Endodermal cell (in vitro differentiated cells): ENCODE data around the gene ASIC4. TPM values are rescaled to one million over a fixed set of nuclear protein-coding genes. Genes with fewer than 3 reads are reported as not detected.
A peak's percentile ranks its signal among the peaks of the same experiment; 100 is the strongest.

Experiments used
- DNase-seq: peaks from one replicate; pipeline ENCODE4 v3.0.0-alpha.2; 2017
- H3K27ac ChIP-seq: 2 replicates; pipeline ENCODE4 v1.5.1; 2013; ENCODE audit warnings: mild to moderate bottlenecking, low read depth, low read length, moderate library complexity
- H3K27me3 ChIP-seq: 2 replicates; pipeline ENCODE4 v1.6.1; 2013; ENCODE audit warnings: mild to moderate bottlenecking, low read length, moderate library complexity; ENCODE audit not compliant: insufficient read depth, control insufficient read depth, poor library complexity, severe bottlenecking
- H3K36me3 ChIP-seq: 2 replicates; pipeline ENCODE4 v1.7.0; 2013; ENCODE audit warnings: mild to moderate bottlenecking, low read length, moderate library complexity; ENCODE audit not compliant: control insufficient read depth, insufficient read depth
- H3K4me1 ChIP-seq: one replicate; pipeline ENCODE4 v1.7.0; 2013; ENCODE audit warnings: low read length; ENCODE audit not compliant: control insufficient read depth, insufficient read depth
- H3K4me3 ChIP-seq: 2 replicates; pipeline ENCODE4 v1.5.1; 2013; ENCODE audit warnings: mild to moderate bottlenecking, low read length, moderate library complexity
- H3K9ac ChIP-seq: 2 replicates; pipeline ENCODE4 v1.6.1; 2013; ENCODE audit warnings: mild to moderate bottlenecking, low read length, moderate library complexity; ENCODE audit not compliant: poor library complexity, severe bottlenecking; ENCODE audit errors: extremely low read depth
- H3K9me3 ChIP-seq: 2 replicates; pipeline ENCODE4 v1.6.1; 2013; ENCODE audit warnings: mild to moderate bottlenecking, low read length, moderate library complexity; ENCODE audit not compliant: control insufficient read depth
- H3K27ac Mint-ChIP-seq: 2 replicates; pipeline ENCODE4 v1.8.0; 2020; ENCODE audit warnings: mixed read lengths
- H3K27me3 Mint-ChIP-seq: 2 replicates; pipeline ENCODE4 v1.8.0; 2021; ENCODE audit warnings: mild to moderate bottlenecking, mixed read lengths; ENCODE audit not compliant: insufficient read depth
- H3K36me3 Mint-ChIP-seq: 2 replicates; pipeline ENCODE4 v1.8.0; 2020; ENCODE audit warnings: low read depth, mixed read lengths
- H3K4me1 Mint-ChIP-seq: 2 replicates; pipeline ENCODE4 v1.8.0; 2020; ENCODE audit warnings: mixed read lengths
- H3K4me3 Mint-ChIP-seq: 2 replicates; pipeline ENCODE4 v1.8.0; 2020; ENCODE audit warnings: mild to moderate bottlenecking, moderate library complexity, mixed read lengths
- H3K9me3 Mint-ChIP-seq: 2 replicates; pipeline ENCODE4 v1.8.0; 2020; ENCODE audit warnings: mild to moderate bottlenecking, mixed read lengths
- CTCF ChIP-seq: fragments of 200-600 bp; sonication (generic); conservative IDR thresholded peaks from 2 replicates; pipeline ENCODE4 v1.5.0; 2021; ENCODE audit warnings: antibody characterized with exemption, mild to moderate bottlenecking
- WGBS, 2 experiments: methylation state at CpG; one replicate each; pipeline versions ENCODE4 v1.1.5 to v1.1.7; 2013; ENCODE audit warnings: missing lambda C conversion rate in 2 of 2, mixed read lengths in 1 of 2; ENCODE audit not compliant: insufficient coverage in 1 of 2, insufficient read length in 1 of 2; 5-methylcytosine and 5-hydroxymethylcytosine counted together
- total RNA-seq, 2 donors: library from RNA; stranded (reverse); fragmentation: NEBNext Ultra II Directional in 1 of 2; extraction: Animal tissue kit (Norgen Biotek cat#: 25700) in 1 of 2; gene quantifications; 2 replicates in 1 of 2; 3 replicates in 1 of 2; pipeline ENCODE4 v1.2.1, GENCODE V29; 2021

Gene ASIC4
- total RNA-seq, 2 donors from 2014 or later: 0.29 to 1.00 TPM

- H3K4me3 ChIP-seq: no peak overlapping the region
- no peak for DNase-seq
- H3K27me3 ChIP-seq: peaks cover 56% of the 10 kb centered on the region
- Mint-ChIP-seq H3K9me3 (no peaks in the 10 kb centered on the region), H3K27ac (no peak overlapping the region), H3K4me3 (peak overlapping the region; percentile 80), H3K4me1 (peaks cover 23% of the 10 kb centered on the region), H3K36me3 (no peaks in the 10 kb centered on the region), H3K27me3 (peaks cover 69% of the 10 kb centered on the region)
- H3K36me3 ChIP-seq: no peaks in the 10 kb centered on the region
- H3K9ac ChIP-seq: no peak overlapping the region
- H3K27ac ChIP-seq: no peak overlapping the region
- WGBS, 2 experiments: 29 to 34% methylated on average over 12 to 20 of the region's 20 CpGs
- no peak for TF ChIP-seq CTCF
- H3K4me1 ChIP-seq: peaks cover 9% of the 10 kb centered on the region
- no peaks in the 10 kb centered on the region for H3K9me3 ChIP-seq
Measured at GRCh38 chr2:219496247-219496824, 17.9 kb upstream of the ASIC4 start.

DNA sequence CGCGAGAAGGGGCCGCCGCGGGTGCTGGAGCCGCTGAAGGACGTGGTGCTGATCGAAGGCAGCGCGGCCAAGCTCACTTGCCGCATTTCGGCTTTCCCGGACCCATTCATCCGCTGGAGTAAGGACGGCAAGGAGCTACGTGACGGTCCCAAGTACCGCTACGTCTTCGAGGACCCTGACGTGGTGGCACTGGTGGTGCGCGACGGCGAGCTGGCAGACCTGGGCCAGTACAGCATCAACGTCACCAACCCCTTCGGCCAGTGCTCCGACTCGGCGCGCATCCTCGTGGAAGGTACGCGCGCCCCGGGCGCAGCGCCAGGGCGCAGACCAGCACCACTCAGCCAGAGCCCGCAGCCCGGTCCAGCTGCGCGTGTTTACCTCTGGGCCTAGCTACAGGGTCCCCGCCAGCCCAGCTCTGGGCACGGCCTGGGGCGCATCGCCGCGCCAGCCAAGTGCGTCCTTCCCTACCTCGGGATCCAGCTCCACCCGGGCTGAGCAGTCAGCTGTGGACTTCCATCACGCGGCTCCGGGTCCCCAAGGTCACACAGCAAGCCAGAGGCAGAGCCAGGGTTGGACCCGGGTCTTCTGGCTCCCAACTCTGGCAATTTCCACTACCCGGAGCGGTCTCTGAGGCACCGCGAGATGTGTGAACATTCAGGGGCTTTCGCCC lies 17.3 kb upstream of the ASIC4 start:
- Mint-ChIP-seq H3K27me3 (peaks cover 65% of the 10 kb centered on the region), H3K36me3 (no peaks in the 10 kb centered on the region), H3K4me1 (peaks cover 23% of the 10 kb centered on the region), H3K4me3 (peak overlapping the region; percentile 80), H3K9me3 (no peaks in the 10 kb centered on the region), H3K27ac (no peak overlapping the region)
- no peak for TF ChIP-seq CTCF
- H3K27ac ChIP-seq: no peak overlapping the region
- peaks cover 9% of the 10 kb centered on the region for H3K4me1 ChIP-seq
- peaks cover 56% of the 10 kb centered on the region for H3K27me3 ChIP-seq
- 15 to 21% methylated on average over 55 to 61 of the region's 61 CpGs for WGBS, 2 experiments
- peak; percentile 77 for DNase-seq
- no peaks in the 10 kb centered on the region for H3K36me3 ChIP-seq
- no peak overlapping the region for H3K9ac ChIP-seq
- no peaks in the 10 kb centered on the region for H3K9me3 ChIP-seq
- H3K4me3 ChIP-seq: peak overlapping the region; percentile 98

DNA sequence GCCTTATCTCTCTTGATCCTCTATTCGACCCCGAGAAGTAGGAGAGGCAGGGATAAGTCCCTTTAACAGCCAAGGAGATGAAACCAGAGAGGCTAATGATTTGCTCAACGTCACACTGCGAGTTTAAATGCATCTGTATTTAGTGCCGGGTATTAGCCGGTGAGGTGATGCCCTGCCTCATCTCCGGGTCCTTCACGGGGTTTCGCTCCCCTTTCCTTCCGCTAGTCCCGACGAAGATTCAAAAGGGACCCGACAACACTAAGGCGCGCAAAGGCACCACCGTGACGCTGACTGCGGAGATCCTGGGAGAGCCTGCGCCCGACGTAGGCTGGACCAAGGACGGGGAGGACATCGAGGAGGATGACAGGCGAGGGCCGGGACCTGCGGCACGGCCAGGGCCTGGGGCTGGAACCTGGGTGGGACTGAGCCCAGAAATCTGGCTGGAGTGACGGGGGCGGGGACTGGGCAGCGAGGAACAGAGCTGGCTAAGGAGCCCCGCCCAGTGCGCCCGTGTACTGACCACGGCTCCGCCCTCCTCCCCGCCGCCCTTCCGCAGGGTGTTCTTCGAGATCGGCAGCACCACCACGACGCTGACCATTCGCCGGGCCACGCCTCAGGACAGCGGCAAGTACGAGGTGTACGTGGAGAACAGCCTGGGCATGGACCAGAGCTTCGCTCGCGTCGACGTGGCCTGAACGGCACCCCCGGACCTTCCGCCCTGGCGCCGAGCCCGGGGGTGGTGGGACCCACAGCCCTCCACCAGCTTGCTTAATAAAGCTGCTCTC lies 16.6 kb upstream of the ASIC4 start:
- WGBS, 2 experiments: 5 to 7% methylated on average over 21 to 59 of the region's 59 CpGs
- peak overlapping the region; percentile 80 for H3K4me3 Mint-ChIP-seq
- H3K36me3 ChIP-seq: no peaks in the 10 kb centered on the region
- peaks cover 4% of the 10 kb centered on the region for H3K36me3 Mint-ChIP-seq
- no peak overlapping the region for H3K9ac ChIP-seq
- peaks cover 59% of the 10 kb centered on the region for H3K27me3 Mint-ChIP-seq
- H3K9me3 Mint-ChIP-seq: no peaks in the 10 kb centered on the region
- peak overlapping the region; percentile 98 for H3K4me3 ChIP-seq
- no peak for TF ChIP-seq CTCF
- H3K9me3 ChIP-seq: no peaks in the 10 kb centered on the region
- H3K27ac Mint-ChIP-seq: peak overlapping the region; percentile 85
- peaks cover 9% of the 10 kb centered on the region for H3K4me1 ChIP-seq
- peak; percentile 84 for DNase-seq
- H3K27ac ChIP-seq: no peak overlapping the region
- peaks cover 56% of the 10 kb centered on the region for H3K27me3 ChIP-seq
- peaks cover 23% of the 10 kb centered on the region for H3K4me1 Mint-ChIP-seq
